B cell (primary cell): Measurements from ENCODE around the gene TMOD3. TPM values are rescaled to one million over a fixed set of nuclear protein-coding genes. Genes with fewer than 3 reads are reported as not detected.
"Not testable (repeated sequence)": the region's sequence is repeated elsewhere in the genome, so short reads cannot be mapped to it uniquely, and the experiment has no call there.

Experiments
- ATAC-seq: fragments of 200-7000 bp; cut with Tn5 transposase; one replicate; pipeline ENCODE4 v1.10.0; 2021; ENCODE audit warnings: low read depth, mild to moderate bottlenecking, moderate number of reproducible peaks, moderate library complexity
- CTCF ChIA-PET: fragments of 350-600 bp; sonication (Branson Sonifier 250); formaldehyde crosslinking; loops from one replicate; lab custom pipeline; 2021; ENCODE audit warnings: antibody characterized with exemption, inconsistent platforms; lab: Charles Lee
- POLR2A ChIA-PET: fragments of 350-600 bp; sonication (Branson Sonifier 250); formaldehyde crosslinking; loops from one replicate; lab custom pipeline; 2021; ENCODE audit warnings: antibody characterized with exemption; lab: Charles Lee
- DNase-seq: peaks from one replicate; pipeline ENCODE4 v3.0.0; 2013
- H2AFZ ChIP-seq: 2 replicates; pipeline ENCODE4 v1.6.1; 2012; ENCODE audit warnings: mild to moderate bottlenecking, low read depth, low read length; ENCODE audit not compliant: insufficient read depth, poor library complexity, severe bottlenecking
- H3K27ac ChIP-seq, 2 donors: 1 replicate in 1 of 2; 2 replicates in 1 of 2; pipeline ENCODE4 v1.5.1; 2012 to 2013; ENCODE audit warnings: low read length in 2 of 2, mild to moderate bottlenecking in 2 of 2, moderate library complexity in 1 of 2
- H3K27me3 ChIP-seq, 4 experiments: fragments of 200-600 bp in 1 of 4; sonication (generic) in 1 of 4; replicated peaks in 1 of 4; 1 replicate in 2 of 4; 2 replicates in 2 of 4; pipeline versions ENCODE4 v1.6.1 to v1.7.0; 2013 to 2016; ENCODE audit warnings: low read length in 3 of 4, mild to moderate bottlenecking in 2 of 4, mixed read lengths in 1 of 4, moderate library complexity in 1 of 4; ENCODE audit not compliant: insufficient read depth in 4 of 4, control insufficient read depth in 3 of 4; ENCODE audit errors: control extremely low read depth in 1 of 4
- H3K36me3 ChIP-seq, 2 experiments: replicated peaks in 1 of 2; 1 replicate in 1 of 2; 2 replicates in 1 of 2; pipeline versions ENCODE4 v1.6.1 to v1.7.1; 2013; ENCODE audit warnings: low read length in 1 of 2; ENCODE audit not compliant: insufficient read depth in 2 of 2, control insufficient read depth in 1 of 2; ENCODE audit errors: control extremely low read depth in 1 of 2, extremely low read depth in 1 of 2
- H3K4me1 ChIP-seq, 2 donors: fragments of 200-600 bp in 1 of 2; sonication (generic) in 1 of 2; 1 replicate in 1 of 2; 2 replicates in 1 of 2; pipeline versions ENCODE4 v1.5.1 to v1.6.1; 2013 to 2017; ENCODE audit warnings: low read length in 2 of 2; ENCODE audit not compliant: control insufficient read depth in 2 of 2, insufficient read depth in 2 of 2
- H3K4me2 ChIP-seq: replicated peaks from 2 replicates; pipeline ENCODE3; 2012; ENCODE audit warnings: mild to moderate bottlenecking, low read depth, low read length; ENCODE audit not compliant: poor library complexity, severe bottlenecking
- H3K4me3 ChIP-seq, 5 experiments: fragments of 200-600 bp in 1 of 5; sonication (generic) in 1 of 5; 1 replicate in 3 of 5; 2 replicates in 2 of 5; pipeline versions ENCODE4 v1.5.1 to v1.7.0; 2011 to 2016; ENCODE audit warnings: low read length in 4 of 5, mild to moderate bottlenecking in 4 of 5, low read depth in 2 of 5, control low read depth in 1 of 5, moderate library complexity in 1 of 5; ENCODE audit not compliant: insufficient read depth in 1 of 5; ENCODE audit errors: control extremely low read depth in 1 of 5, extremely low read depth in 1 of 5
- H3K79me2 ChIP-seq: fragments of 200-600 bp; sonication (generic); one replicate; pipeline ENCODE4 v1.6.0; 2016; ENCODE audit warnings: low read length; ENCODE audit not compliant: control insufficient read depth, insufficient read depth
- H3K9ac ChIP-seq: fragments of 200-600 bp; sonication (generic); 2 replicates; pipeline ENCODE4 v1.6.1; 2017; ENCODE audit warnings: mild to moderate bottlenecking, low read length, moderate library complexity
- H3K9me3 ChIP-seq, 3 donors: one replicate each; pipeline versions ENCODE4 v1.6.1 to v1.7.1; 2013; ENCODE audit warnings: low read length in 2 of 3; ENCODE audit not compliant: control insufficient read depth in 2 of 3, insufficient read depth in 1 of 3; ENCODE audit errors: control extremely low read depth in 1 of 3
- H4K20me1 ChIP-seq: 2 replicates; pipeline ENCODE4 v1.6.0; 2012; ENCODE audit warnings: mild to moderate bottlenecking, low read length; ENCODE audit not compliant: insufficient read depth, control insufficient read depth, poor library complexity, severe bottlenecking
- H3K27ac Mint-ChIP-seq: one replicate; pipeline ENCODE4 v1.8.0; 2021; ENCODE audit warnings: mixed read lengths
- H3K27me3 Mint-ChIP-seq: one replicate; pipeline ENCODE4 v1.8.0; 2021; ENCODE audit warnings: mixed read lengths
- H3K4me1 Mint-ChIP-seq: one replicate; pipeline ENCODE4 v1.8.0; 2021; ENCODE audit warnings: mixed read lengths
- H3K4me3 Mint-ChIP-seq: one replicate; pipeline ENCODE4 v1.8.0; 2021; ENCODE audit warnings: mixed read lengths
- H3K9me3 Mint-ChIP-seq: one replicate; pipeline ENCODE4 v1.8.0; 2022; ENCODE audit warnings: mixed read lengths; ENCODE audit not compliant: insufficient read depth
- EZH2 ChIP-seq: IDR thresholded peaks from 2 replicates; pipeline ENCODE4 v1.6.1; 2012; ENCODE audit warnings: borderline replicate concordance, low read depth, mild to moderate bottlenecking, moderate library complexity, low read length; ENCODE audit not compliant: insufficient read depth, poor library complexity, severe bottlenecking
- WGBS: methylation state at CpG from one replicate; pipeline ENCODE4 v1.1.5; 2013; ENCODE audit warnings: missing lambda C conversion rate; ENCODE audit not compliant: insufficient coverage; 5-methylcytosine and 5-hydroxymethylcytosine counted together
- intact Hi-C: fragments of 100-400 bp; cut with micrococcal nuclease; formaldehyde crosslinking; loops from one replicate; pipeline ENCODE4 v1.10.0; 2022
- polyA plus RNA-seq: library from polyadenylated mRNA; depleted of rRNA; stranded (reverse); fragments of >200 nt; gene quantifications from 2 replicates; pipeline ENCODE4 v1.2.3, GENCODE V29; 2012
- total RNA-seq, 2 donors: library from RNA; stranded (reverse); fragments of 120-200 nt in 1 of 2; gene quantifications; 1 replicate in 1 of 2; 2 replicates in 1 of 2; pipeline versions ENCODE4 v1.2.3 to v1.2.4, GENCODE V29; 2013 to 2022
- TF ChIP-seq, protein P1 (sequence below): fragments of 200-600 bp; IDR thresholded peaks from one replicate; pipeline ENCODE4 v1.8.0; 2022; ENCODE audit warnings: antibody characterized with exemption, mild to moderate bottlenecking

Gene TMOD3
- total and polyA plus RNA-seq, 2 donors (not counting 1 experiment from before 2014, with no cell fraction given) = 7.2 to 52.1 TPM

DNA sequence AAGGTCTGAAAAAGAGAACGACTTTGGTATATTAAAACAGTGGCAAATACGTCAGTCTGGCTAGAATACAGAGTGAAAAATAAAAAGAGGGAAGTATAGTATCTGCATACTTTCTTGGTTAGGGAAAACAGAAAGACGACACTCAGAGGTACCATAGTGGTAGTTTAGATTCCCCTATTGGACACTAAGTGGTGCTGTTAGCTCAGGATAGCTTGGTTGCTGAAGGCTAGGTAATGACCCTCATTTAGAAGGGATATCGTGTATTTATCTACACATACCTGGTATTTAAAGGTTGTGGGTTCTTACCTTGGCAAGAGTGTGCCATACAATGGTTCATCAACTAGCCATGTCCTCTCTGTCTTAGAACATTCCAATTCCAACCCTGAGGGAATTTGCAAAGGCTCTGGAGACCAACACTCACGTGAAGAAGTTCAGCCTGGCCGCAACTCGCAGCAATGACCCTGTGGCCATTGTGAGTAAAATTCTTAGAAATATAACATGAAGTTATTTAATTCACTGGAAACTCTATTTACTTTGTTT lies 47.0 kb upstream of the TMOD3 start:
- TF ChIP-seq, protein P1, sequence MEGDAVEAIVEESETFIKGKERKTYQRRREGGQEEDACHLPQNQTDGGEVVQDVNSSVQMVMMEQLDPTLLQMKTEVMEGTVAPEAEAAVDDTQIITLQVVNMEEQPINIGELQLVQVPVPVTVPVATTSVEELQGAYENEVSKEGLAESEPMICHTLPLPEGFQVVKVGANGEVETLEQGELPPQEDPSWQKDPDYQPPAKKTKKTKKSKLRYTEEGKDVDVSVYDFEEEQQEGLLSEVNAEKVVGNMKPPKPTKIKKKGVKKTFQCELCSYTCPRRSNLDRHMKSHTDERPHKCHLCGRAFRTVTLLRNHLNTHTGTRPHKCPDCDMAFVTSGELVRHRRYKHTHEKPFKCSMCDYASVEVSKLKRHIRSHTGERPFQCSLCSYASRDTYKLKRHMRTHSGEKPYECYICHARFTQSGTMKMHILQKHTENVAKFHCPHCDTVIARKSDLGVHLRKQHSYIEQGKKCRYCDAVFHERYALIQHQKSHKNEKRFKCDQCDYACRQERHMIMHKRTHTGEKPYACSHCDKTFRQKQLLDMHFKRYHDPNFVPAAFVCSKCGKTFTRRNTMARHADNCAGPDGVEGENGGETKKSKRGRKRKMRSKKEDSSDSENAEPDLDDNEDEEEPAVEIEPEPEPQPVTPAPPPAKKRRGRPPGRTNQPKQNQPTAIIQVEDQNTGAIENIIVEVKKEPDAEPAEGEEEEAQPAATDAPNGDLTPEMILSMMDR = no peak
- no peak for TF ChIP-seq EZH2
- Histone ChIP-seq H3K4me3 (no peak overlapping the region), H3K36me3 (peaks cover 11 to 32% of the 10 kb centered on the region in 2 experiments), H3K9ac (no peak overlapping the region), H3K9me3 (peaks cover 0 to 6% (median 2%) of the 10 kb centered on the region in 3 donors), H2AFZ (no peak overlapping the region), H3K79me2 (no peaks in the 10 kb centered on the region), H3K27ac (no peak overlapping the region), H3K4me1 (no peaks in the 10 kb centered on the region), H3K4me2 (no peak overlapping the region), H4K20me1 (no peaks in the 10 kb centered on the region), H3K27me3 (no peaks in the 10 kb centered on the region)
- POLR2A ChIA-PET = no interaction called here
- DNase-seq = no peak
- ATAC-seq = no peak
- intact Hi-C loops = no loop called here
- CTCF ChIA-PET = interaction anchor here (0.9 to 3.0 kb wide), 2 partner anchors 133 to 147 kb away, joined by 3 to 23 read pairs; no protein-coding TSS in a partner anchor
- Mint-ChIP-seq H3K27ac (no peak overlapping the region), H3K9me3 (no peaks in the 10 kb centered on the region), H3K4me1 (peaks cover 3% of the 10 kb centered on the region), H3K27me3 (no peaks in the 10 kb centered on the region), H3K4me3 (no peak overlapping the region)
- WGBS = 100% methylated on average over 2 of the region's 7 CpGs

DNA sequence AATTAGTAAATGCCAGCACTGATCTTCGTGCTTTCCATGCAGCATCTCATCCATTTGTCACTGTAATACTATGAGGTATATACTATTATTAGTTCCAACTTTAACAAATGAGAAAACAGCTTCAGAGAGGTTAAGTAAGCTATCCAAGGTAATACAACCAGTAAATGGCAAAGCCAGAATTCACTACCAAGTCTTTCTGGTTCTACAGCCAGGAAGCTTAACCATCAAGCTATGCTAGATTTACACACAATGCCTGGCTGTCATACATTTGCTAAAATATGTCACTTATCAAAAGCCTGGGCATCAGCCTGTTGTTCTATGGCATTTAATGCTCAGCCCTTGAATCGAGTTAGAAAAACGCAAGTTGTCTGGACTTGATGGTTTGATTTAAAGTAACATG lies 45.5 kb upstream of the TMOD3 start:
- peaks cover 11 to 33% of the 10 kb centered on the region in 2 experiments for H3K36me3 ChIP-seq
- H2AFZ ChIP-seq = no peak overlapping the region
- H3K4me3 ChIP-seq = no peak overlapping the region
- ATAC-seq = no peak
- H3K79me2 ChIP-seq = no peaks in the 10 kb centered on the region
- H3K4me2 ChIP-seq = no peak overlapping the region
- Mint-ChIP-seq H3K4me3 (no peak overlapping the region), H3K4me1 (peaks cover 3% of the 10 kb centered on the region), H3K27ac (no peak overlapping the region), H3K9me3 (no peaks in the 10 kb centered on the region), H3K27me3 (no peaks in the 10 kb centered on the region)
- no peak for DNase-seq
- TF ChIP-seq EZH2 = no peak
- TF ChIP-seq, protein P1 = no peak
- no peak overlapping the region for H3K27ac ChIP-seq
- CTCF ChIA-PET = interaction anchor here (0.6 to 3.0 kb wide), 3 partner anchors 12 to 575 kb away, joined by 3 to 23 read pairs (median 4); no protein-coding TSS in a partner anchor
- H4K20me1 ChIP-seq = no peaks in the 10 kb centered on the region
- WGBS = no CpG with 5 or more reads among the region's 3 CpGs
- intact Hi-C loops = no loop called here
- no peaks in the 10 kb centered on the region for H3K27me3 ChIP-seq
- H3K4me1 ChIP-seq = no peaks in the 10 kb centered on the region
- POLR2A ChIA-PET = no interaction called here
- H3K9ac ChIP-seq = no peak overlapping the region
- peaks cover 0 to 6% (median 2%) of the 10 kb centered on the region in 3 donors for H3K9me3 ChIP-seq

DNA sequence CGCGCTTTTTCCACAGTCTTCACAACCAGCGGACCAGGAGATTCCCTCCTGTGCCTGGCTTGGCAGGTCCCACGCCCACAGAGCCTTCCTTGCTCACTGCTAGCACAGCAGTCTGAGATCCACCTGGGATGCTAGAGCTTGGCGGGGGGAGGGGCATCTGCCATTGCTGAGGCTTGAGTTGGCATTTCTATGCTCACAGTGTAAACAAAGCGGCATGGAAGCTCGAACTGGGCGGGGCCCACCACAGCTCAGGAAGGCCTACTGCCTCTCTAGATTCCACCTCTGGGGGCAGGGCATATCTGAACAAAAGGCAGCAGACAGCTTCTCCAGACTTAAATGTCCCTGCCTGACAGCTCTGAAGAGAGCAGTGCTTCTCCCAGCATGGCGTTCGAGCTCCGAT lies 42.3 kb upstream of the TMOD3 start:
- H3K79me2 ChIP-seq, H3K27me3 ChIP-seq, H3K4me3 Mint-ChIP-seq, DNase-seq, ATAC-seq, H4K20me1 ChIP-seq, H3K4me2 ChIP-seq, H3K9me3 Mint-ChIP-seq, H3K4me1 ChIP-seq, intact Hi-C loops, H3K27ac ChIP-seq, H3K27ac Mint-ChIP-seq, H3K4me3 ChIP-seq, H3K9ac ChIP-seq, H3K27me3 Mint-ChIP-seq, POLR2A ChIA-PET, H2AFZ ChIP-seq, H3K9me3 ChIP-seq, H3K4me1 Mint-ChIP-seq: not testable (repeated sequence)
- over 99% methylated on average over 9 of the region's 11 CpGs for WGBS
- H3K36me3 ChIP-seq = peaks cover 10 to 30% of the 10 kb centered on the region in 2 experiments
- CTCF ChIA-PET = interaction anchor here (0.6 to 2.1 kb wide), 3 partner anchors 11 to 137 kb away, joined by 3 to 14 read pairs (median 6); no protein-coding TSS in a partner anchor
